RCC 7860 (cell line): Measurements from ENCODE around the gene PI4K2A.
A peak's percentile ranks its signal among the peaks of the same experiment; 100 is the strongest.

Source experiments
- DNase-seq: peaks from one replicate; pipeline ENCODE4 v3.0.0-alpha.2; 2015; ENCODE audit warnings: low spot score
- FAIRE-seq: peaks from 2 replicates; lab custom pipeline; 2012; peaks lifted over from hg19 to GRCh38; lab: Jason Lieb, UNC

PI4K2A gene

DNA sequence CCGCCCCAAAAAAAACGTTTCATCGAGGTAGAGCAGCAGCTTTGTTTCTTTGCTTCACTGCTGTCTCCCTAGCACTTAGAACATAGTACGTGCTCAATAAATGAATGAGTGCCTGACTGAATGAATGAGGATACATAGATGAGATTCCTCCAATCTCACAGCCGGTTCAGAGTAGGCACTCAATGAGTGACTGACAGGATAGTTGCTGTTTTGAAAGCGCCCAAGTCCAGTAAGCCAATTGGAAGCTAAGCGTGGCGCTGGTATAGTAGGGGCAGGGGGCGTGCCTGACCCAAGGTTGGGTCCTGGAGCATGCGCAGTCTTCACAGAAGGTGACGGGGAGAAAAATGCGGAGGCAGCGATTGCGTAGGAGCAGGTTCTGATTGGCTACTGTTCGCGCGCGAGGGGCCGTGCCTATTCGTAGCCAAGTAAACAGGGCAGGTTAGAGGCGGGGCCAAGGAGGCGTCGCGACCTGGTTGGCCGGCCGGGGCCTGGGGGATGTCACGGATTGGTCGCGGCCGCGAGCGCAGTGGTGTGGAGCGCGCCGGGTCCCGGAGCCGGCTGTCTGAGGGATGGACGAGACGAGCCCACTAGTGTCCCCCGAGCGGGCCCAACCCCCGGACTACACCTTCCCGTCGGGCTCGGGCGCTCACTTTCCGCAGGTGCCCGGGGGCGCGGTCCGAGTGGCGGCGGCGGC, at the start of gene PI4K2A:
TSS of gene PI4K2A (plus strand) at position 498 of the 694 bp plus-strand sequence. CDS start at position 570, 72 bp downstream.
- FAIRE-seq (peak; percentile 91), DNase-seq (peak; percentile 99)

DNA sequence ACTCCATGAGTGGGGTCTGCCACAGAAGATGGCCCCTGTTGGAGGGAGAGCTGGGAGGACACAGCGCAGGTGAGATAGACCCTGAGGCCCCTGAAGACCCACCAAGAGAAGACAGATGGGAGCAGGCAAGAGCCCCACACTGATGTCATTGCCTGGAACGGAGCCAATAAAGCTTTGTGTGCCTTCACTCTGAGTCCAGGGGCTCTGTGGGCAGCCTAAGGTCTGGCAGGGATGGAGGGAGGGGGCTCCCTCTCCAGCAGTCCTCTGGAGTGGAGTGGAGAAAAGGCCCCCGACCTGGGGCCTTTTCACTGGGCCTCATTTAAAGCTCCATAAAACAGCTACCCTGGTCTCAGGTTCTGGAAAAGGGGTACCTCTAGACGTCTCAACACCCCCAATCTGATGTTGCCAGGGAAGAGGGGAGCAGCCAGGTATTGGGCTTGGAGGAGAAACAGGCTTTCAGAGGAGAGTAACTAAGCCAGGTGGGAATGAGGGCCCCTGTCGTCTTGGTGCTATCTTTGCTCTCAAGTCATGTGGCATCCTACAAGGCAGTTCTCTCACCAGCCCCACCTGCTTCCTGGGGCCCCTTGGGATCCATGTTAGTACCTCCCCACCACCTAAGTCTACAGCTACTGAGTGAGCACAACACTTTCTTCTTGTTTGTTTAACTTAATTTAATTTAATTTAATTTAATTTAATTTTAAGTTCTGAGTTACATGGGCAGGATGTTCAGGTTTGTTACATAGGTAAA, 49.5 kb upstream of the PI4K2A start:
- FAIRE-seq (no peak), DNase-seq (no peak)

DNA sequence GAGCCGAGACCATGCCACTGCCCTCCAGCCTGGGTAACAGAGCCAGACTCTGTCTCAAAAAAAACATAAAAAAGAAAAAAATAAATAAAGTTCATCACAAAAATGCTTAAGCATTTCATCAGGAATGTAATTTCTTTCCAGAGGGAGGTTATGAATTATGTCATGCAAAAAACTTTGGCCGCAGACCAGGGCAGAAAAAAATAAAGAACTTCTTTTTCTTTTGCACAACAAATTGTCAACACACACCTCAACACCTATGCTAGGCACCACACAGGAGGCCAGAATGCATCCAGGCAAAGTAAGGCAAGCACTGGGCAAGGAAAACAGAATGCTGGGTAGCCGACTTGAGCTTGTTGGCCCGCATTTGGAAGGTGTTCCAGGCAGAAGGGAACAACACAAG, 47.0 kb upstream of the PI4K2A start:
- FAIRE-seq: no peak
- DNase-seq: no peak

DNA sequence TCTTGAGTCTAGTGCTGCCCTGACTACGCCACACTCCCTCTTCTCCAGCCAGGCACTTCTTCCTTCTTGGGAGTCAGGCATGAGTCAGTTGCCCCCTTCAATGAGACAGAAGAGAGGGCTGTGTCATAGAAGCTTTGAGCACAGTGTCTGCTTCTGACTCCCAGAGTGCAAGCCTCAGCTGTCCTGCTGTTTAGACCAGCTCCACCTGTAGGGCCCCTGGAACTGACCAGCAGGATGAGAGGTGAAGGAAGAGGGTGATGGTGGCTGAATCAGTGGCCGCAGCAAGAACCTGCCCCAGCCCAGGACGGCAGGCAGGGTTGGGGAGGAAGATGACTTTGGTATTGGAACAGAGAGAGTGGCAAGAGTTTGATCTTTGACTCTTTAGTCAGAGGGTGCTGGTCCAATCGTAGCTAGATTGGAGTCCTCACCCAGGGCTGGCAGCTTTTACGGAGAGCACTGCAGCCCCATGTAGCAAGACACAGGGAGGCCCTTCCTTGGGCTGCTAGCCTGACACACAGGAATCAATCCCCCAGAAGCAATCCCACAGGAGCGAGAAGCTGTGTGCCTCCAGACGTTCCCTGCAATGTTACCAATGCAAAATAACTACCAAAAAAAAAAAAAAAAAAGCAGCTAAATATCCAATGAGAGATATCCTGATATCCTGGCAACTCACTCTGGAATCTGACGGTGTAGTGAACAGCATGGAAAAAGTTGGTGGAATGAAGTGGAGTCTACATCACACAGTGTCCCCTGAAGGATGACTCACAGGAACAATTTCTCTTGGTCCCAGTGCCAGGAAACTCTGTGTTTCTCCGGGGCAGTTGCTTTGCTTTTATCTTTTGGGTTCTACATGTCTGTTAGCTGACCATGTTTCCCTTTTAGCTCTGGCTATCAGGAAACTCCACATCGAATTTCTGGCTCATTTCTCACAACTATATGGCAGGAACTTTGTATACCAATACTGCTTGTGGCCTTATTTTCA, 44.1 kb upstream of the PI4K2A start:
- DNase-seq (peak; percentile 95), FAIRE-seq (peak; percentile 94)

DNA sequence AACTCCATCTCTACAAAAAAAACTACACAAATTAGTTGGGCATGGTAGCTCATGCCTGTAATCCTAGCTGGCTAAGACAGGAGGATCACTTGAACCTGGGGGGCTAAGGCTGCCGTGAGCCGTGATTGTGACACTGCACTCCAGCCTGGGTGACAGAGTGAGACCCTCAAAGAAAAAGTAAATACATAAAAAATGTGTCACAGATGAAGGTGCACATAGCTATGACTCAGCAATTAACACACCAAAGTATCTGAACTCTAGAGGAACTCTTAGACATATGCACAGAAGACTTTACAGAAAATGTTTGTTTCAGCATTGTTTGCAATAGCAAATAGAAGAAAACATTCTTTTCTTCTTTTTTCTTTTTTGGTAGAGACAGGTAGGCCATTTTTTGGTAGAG, 42.7 kb upstream of the PI4K2A start:
- FAIRE-seq (peak; percentile 29), DNase-seq (peak; percentile 41)

DNA sequence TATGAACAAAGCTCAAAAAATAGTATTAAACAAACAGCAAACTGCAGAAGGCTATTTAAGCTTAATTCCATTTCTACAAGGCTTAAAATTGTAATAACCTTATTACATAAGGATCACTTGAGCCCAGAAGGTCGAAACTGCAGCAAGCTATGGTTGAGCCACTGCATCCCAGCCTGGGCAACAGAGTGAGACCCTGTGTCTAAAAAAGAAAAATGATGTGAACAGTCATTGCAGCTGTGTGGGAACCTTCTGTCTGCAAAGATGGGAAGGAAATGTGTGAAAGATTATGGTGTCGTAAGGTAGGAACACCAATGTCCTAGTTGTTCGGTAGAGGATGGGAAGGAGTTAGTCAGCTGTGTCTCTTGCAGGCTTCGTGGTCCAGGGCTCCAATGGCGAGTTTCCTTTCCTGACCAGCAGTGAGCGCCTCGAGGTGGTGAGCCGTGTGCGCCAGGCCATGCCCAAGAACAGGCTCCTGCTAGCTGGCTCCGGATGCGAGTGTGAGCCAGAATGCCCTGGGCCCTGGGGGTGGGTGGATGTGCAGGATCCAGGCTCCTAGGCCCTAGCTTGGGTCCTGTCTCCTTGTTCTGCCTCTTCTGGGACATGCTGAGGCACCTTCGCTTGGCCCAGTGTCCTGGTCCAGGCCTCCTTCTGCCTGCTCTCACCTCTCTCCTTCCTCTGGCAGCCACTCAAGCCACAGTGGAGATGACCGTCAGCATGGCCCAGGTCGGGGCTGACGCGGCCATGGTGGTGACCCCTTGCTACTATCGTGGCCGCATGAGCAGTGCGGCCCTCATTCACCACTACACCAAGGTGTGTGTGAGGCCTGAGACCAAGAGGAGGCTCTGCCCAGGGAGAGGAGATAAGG, 41.8 kb upstream of the PI4K2A start:
- DNase-seq (peak; percentile 14), FAIRE-seq (no peak)

DNA sequence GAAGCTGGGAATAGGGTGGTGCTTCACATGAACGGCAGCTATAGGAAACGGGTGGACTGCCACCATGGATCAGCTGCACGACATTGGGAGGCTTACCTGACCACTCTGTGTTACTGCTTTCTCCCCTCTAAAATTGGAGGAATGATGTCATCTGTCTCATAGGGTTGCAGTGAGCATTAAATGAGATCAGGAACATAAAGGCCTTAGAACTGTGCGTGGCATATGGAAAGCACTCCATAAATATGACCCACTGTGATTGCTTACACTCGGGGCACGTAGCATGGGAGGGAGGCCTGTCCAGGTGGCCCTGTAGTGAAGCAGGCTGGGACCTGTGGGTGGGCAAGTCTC, 41.2 kb upstream of the PI4K2A start:
- FAIRE-seq: no peak
- DNase-seq: no peak

DNA sequence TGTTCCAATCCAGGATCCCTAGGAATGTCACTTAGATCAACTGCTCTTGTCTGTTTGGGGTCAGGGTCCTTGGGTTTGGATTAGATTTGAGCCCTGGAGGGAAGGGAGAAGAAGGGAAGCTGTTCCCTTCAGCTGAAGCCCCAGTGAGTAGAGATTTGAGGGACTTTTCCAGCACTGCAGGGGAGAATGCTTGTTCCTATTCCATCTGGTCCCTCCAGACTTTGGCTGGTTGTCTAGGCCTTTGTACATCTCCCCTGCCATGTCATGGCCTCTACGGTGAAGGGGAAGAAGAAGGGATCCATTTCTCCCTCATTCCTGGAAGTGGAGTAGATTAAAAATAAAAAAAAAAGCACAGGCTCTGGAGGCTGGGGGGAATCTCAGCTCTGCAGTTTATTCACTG, 39.9 kb upstream of the PI4K2A start:
- DNase-seq: no peak
- FAIRE-seq: no peak

DNA sequence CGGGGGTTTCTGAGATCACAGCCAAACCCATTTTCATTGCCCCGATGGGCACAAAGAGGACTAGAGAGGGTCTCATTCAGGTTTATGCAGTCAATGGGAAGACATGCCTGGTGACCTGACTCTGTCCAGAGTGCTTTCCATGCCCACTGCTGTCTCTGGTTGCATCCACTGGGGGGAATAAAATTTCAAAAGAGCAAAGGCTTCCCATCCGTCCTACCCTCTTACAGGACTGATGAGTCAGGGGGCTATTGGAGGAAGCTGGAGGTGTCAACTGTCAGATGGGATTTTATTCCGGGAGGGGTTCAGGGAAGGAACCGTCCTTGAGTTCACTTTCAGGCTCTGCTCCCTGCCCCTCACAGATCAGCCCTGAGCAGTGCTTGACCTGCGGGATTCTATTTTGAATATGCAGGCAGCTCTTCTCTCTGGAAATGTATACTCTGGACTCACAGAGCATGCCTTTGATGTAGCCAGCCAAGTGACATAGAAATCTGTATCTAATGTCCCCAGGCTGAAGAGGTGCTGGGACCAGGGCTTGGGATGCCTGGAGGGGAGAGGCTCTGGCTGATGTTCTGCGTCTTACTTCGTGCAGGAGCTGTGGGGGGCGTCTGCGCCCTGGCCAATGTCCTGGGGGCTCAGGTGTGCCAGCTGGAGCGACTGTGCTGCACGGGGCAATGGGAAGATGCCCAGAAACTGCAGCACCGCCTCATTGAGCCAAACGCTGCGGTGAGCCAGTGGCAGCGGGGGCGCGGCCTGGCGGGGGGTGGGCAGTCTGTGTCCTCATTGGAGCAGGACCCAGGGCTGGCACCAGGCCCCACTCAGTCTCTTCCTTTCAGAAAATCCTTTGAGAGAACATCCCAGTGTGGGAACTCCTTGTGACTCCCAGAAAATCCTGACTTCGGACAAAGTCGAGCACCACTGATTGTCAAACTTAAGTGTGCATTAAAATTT, 38.9 kb upstream of the PI4K2A start:
- FAIRE-seq (no peak), DNase-seq (no peak)

DNA sequence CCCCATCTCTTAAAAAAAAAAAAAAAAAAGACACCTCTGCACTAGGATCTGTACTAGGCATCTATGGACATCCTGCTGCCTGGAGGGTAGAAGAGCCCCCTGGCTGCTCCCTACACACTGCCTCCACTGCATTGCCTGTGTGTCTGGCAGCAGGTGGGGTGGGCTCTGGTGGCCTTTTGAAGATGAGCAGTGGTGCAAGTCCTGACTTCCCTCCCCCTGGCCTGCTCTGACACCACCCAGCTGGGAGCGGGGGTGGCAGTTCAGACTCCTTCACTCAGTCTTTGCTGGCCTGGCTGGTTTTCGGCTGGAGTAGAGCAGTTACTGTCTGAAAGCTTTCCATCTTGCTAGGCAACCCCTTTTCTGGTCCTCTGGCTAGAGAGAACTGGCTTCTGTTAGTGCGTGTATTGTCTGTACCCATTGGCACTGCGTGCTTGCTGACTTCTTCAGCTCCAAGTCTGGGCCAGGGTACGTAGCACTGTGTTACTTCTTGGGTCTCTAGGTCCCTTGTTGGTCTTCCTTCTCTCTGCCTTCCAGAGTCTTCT, 33.3 kb upstream of the PI4K2A start:
- no peak for FAIRE-seq
- no peak for DNase-seq

DNA sequence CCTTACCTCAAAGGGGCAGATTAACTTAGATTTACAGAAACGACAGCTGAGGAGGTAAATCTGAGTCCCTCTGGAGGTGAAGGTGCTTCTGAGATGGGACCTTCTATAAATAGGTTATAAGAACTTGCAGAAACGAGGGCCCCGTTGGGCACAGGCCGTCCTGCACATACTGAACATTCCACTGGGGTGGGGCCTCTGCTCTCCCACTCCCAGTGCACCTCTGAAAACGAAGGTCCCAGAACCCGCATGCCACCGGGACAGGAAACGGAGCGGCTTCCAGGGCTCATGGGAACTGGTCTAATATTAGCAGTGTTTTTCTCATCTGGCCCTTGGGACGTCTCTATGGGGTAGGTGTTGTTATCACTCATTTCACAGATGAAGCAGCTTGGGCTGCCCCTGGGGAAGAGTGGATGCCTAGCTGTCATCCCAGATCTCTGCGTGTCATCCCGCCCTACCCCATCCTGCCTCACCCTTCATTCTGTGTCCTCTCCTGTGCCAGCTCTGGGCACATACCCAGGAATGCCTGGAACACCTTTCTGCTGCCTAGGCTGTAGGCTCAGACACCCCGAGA, 31.4 kb upstream of the PI4K2A start:
- FAIRE-seq: no peak

DNA sequence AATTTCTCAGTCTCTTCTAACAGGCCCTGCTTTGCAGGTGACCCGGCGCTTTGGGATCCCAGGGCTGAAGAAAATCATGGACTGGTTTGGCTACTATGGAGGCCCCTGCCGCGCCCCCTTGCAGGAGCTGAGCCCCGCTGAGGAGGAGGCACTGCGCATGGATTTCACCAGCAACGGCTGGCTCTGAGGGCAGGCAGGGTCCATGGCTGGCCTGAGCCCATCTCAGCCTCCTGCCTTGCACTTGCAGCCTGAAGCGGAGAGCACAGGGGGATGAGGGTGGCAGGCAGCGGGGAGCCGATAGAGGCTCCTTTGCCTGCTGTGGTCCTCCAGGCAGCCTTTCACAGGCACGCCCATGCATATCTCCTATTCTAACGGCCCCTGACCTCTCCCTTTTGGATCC, 29.0 kb upstream of the PI4K2A start:
- FAIRE-seq: no peak

More for the DNA sequence above, 31.4 kb upstream of the PI4K2A start:
- no peak for DNase-seq

DNA sequence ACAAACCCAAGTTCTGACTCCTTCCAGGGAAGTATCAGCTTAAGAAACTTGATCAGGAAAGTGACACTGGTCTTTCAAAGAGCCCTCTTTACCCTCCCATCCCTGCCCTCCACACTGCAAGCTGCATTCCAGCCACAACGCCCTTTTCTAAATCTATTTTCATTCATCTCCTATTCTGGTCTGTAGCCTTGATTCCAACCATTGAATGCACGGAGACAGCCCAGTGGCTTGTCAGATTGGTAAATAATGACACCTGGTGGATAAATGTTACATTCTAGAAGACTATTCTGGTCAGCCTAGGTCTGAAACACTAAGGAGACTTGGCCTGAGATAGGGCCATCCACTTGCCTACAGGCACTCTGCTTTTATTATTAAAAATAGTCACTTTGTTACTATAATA, 28.1 kb upstream of the PI4K2A start:
- peak; percentile 61 for FAIRE-seq

More for the DNA sequence above, 29.0 kb upstream of the PI4K2A start:
- DNase-seq: no peak

DNA sequence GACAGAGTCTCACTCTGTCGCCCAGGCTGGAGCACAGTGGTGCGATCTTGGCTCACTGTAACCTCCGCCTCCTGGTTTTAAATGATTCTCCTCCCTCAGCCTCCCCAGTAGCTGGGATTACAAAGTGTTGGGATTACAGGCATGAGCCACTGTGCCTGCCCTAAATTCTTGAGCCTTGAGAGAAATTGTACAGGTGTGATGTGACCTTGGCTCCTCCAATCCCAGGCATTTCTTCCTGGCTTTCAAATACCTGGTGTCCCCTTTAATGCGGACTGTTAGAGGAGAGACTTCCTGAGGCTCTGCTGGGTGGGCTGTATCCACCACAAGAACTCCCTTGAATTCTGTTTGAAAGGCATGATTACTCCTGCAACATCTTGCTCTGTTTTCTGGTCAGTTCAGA, 22.2 kb upstream of the PI4K2A start:
- DNase-seq (no peak), FAIRE-seq (no peak)

More for the DNA sequence above, 28.1 kb upstream of the PI4K2A start:
- DNase-seq: peak; percentile 72

DNA sequence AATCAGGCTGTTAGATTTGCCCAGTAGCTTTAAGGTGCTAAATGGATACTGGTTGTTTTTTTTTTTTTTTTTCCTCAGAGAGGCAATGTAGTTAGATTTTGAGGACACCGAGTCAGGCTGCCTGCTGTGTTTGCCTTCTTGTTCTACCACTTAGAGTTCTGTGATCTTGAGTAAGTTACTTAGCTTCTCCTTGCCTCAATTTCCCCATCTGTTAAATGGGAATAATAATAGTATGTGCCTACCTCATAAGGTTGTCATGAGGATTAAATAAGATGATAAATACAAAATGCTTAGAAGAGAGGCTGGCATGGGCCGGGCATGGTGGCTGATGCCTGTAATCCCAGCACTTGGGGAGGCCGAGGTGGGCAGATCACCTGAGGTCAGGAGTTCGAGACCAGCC, 21.7 kb upstream of the PI4K2A start:
- DNase-seq (no peak), FAIRE-seq (no peak)

DNA sequence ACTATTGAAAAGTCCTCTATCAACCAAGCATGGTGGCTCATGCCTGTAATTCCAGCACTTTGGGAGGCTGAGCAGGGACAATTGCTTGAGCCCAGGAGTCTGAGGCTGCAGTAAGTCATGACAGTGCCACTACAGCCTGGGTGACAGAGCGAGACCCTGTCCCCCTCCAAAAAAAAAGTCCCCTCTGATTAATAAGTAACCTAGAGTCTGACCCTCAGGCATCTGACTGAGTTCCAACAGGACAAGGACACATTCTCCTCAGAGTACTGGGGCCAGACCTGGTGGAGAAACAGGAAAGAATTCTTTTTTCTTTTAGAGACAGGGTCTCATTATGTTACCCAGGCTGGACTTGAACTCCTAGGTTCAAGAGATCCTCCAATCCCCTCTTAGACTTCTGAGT, 17.2 kb upstream of the PI4K2A start:
- FAIRE-seq: no peak
- no peak for DNase-seq

DNA sequence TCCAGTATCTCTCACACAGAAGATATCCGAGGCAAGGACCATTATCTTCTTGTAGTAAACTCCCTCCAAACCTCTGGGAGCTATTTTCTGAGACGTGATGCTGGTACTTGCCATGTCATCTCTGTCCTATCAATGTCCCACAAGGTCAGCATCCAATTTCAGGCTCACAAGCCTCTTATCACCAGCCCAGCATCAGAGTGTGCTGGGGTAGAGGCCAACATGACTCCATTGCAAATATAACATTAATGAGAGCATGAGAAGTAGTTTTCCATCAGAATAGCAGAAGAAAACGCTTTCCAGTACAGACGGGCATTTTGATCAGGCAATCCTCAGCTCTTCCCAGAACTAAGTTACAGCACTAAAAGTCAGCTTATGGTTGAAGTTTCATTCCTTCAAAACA, 12.7 kb upstream of the PI4K2A start:
- FAIRE-seq (no peak), DNase-seq (no peak)

DNA sequence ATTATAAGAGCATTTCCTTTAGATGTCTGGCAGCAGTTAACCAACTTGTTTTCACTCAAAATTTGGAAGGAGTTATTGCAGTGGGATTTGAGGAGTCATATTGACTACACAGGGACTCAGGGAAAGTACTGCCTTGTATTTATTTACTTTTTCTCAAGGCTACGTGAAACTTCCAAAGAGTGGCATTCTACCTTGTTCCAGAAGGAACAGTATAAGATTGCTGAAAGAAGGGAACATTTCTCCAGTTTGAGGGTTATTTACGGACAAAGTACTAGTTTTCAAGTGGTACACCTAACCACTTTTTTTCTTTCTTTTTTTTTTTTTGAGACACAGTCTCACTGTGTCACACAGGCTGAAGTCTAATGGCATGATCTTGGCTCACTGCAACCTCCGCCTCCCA, 12.2 kb upstream of the PI4K2A start:
- DNase-seq (no peak), FAIRE-seq (no peak)

DNA sequence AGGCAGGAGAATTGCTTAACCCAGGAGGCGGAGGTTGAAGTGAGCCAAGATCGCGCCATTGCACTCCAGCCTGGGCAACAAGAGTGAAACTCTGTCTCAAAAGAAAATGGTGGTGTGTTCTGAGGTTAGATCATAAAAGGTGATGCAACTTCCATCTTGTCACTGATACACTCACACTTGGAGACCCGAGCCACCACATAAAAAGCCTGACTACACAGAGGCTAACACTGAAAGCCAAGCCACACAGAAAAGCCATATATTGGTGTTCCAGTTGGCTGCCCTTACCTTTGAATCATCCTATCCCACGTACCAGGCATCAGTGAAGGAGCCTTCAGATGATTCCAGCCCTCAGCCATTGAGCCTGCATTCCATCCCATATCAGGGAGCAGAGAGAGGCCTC, 11.2 kb upstream of the PI4K2A start:
- FAIRE-seq: peak; percentile 80
- peak; percentile 90 for DNase-seq
